Sigmoid colon (tissue), 4 donors: ENCODE data around the gene OR6K2.

Experiments
- CTCF ChIP-seq, 4 experiments: fragments of 450-650 bp in 3 of 4; fragments of 200-600 bp in 1 of 4; IDR thresholded peaks; one replicate each; pipeline ENCODE4 v1.5.1; 2016 to 2019; ENCODE audit warnings: antibody characterized with exemption in 4 of 4, mild to moderate bottlenecking in 3 of 4, moderate library complexity in 2 of 4
- POLR2AphosphoS5 ChIP-seq, 4 donors: sonication (generic); formaldehyde crosslinking; IDR thresholded peaks; one replicate each; pipeline ENCODE4 v1.6.1; 2017; ENCODE audit warnings: antibody characterized with exemption in 4 of 4

DNA sequence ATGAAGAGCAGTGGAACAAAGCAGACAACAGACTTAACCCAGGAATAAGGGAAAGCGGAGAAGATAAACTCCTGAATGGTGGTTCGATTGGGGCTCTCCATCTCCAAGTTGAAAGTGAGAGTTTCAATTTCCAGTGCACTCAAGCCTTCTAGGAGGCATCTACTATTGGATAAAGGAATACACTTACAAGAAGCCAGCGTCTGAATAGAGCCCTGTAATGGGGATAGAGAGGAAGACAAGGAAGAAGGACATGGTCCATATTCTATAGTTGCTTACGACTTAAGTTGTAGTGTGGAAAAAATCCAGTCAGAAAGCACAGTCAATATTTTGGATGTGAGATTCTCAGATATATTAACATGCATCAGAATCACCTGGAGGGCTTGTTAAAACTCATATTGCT lies at the start of gene OR6K2:
- TF ChIP-seq CTCF (IDR thresholded peaks at IDR 0.05): no peak
- TF ChIP-seq POLR2AphosphoS5 (IDR thresholded peaks at IDR 0.05): no peak
